Right lobe of liver (tissue), 6 donors: ENCODE data around the gene UCHL3. TPM values are rescaled to one million over a fixed set of nuclear protein-coding genes. Genes with fewer than 3 reads are reported as not detected.

Source experiments
- ATAC-seq, 4 donors: fragments of 200-7000 bp; cut with Tn5 transposase; one replicate each; pipeline ENCODE4 v1.9.1; 2020; ENCODE audit warnings: mild to moderate bottlenecking in 4 of 4, moderate library complexity in 4 of 4
- DNase-seq, 3 donors: peaks; one replicate each; pipeline ENCODE4 v3.0.0-alpha.2; 2020
- H3K27ac ChIP-seq, 3 donors: fragments of 200-600 bp; one replicate each; pipeline ENCODE4 v1.8.0; 2022
- H3K27me3 ChIP-seq, 2 donors: fragments of 200-600 bp; one replicate each; pipeline ENCODE4 v1.8.0; 2022
- H3K36me3 ChIP-seq, 4 donors: fragments of 200-600 bp; sonication (generic) in 1 of 4; one replicate each; pipeline versions ENCODE4 v1.5.1 to v1.8.0; 2017 to 2022; ENCODE audit warnings: control low read depth in 1 of 4
- H3K4me1 ChIP-seq, 4 donors: fragments of 200-600 bp; sonication (generic) in 1 of 4; one replicate each; pipeline versions ENCODE4 v1.5.1 to v1.8.0; 2017 to 2022; ENCODE audit warnings: control low read depth in 1 of 4
- H3K4me3 ChIP-seq, 3 donors: fragments of 200-600 bp; one replicate each; pipeline ENCODE4 v1.8.0; 2022
- H3K9me3 ChIP-seq, 4 donors: fragments of 200-600 bp; sonication (generic) in 1 of 4; one replicate each; pipeline versions ENCODE4 v1.5.1 to v1.8.0; 2017 to 2022; ENCODE audit warnings: control low read depth in 1 of 4
- POLR2A ChIP-seq: fragments of 450-650 bp; IDR thresholded peaks from one replicate; pipeline ENCODE4 v1.6.1; 2017; ENCODE audit warnings: antibody characterized with exemption, mild to moderate bottlenecking
- WGBS: methylation state at CpG from one replicate; pipeline ENCODE4 v1.1.6; 2018; ENCODE audit warnings: low coverage, low lambda C conversion rate; ENCODE audit not compliant: insufficient coverage; ENCODE audit errors: missing lambda C conversion rate; 5-methylcytosine and 5-hydroxymethylcytosine counted together
- intact Hi-C, 2 donors: fragments of 100-400 bp; cut with DNase I; formaldehyde crosslinking; loops; one replicate each; pipeline versions ENCODE4 v1.11.2 to v1.14.1; 2022
- total RNA-seq, 6 experiments: library from RNA; depleted of rRNA in 2 of 6; stranded (reverse); fragments of >200 nt in 2 of 6; fragmentation: NEBNext Ultra II Directional in 3 of 6; extraction: Animal tissue kit (Norgen Biotek cat#: 25700) in 3 of 6; gene quantifications; one replicate each; pipeline versions ENCODE4 v1.1.0 to v1.2.4, GENCODE V29; 2016 to 2023
- TF ChIP-seq, protein P1 (sequence below), 4 donors: fragments of 200-600 bp in 3 of 4; fragments of 450-650 bp in 1 of 4; IDR thresholded peaks; one replicate each; pipeline versions ENCODE4 v1.5.1 to v1.8.0; 2016 to 2022; ENCODE audit warnings: antibody characterized with exemption in 4 of 4, mild to moderate bottlenecking in 2 of 4
- donor health status: DM: no; HTN: yes; CAD: no.
- donor health status: DM: no; HTN: no; CAD: no.
- donor health status: DM: no; HTN: no; CAD: no.
- donor health status: DM: no; HTN: yes; CAD: no.
- donor health status: DM: no; HTN: yes; CAD: no.

UCHL3 gene
- total RNA-seq, 6 experiments from 2014 or later, result 14.8 to 33.9 (median 21.9) TPM

DNA sequence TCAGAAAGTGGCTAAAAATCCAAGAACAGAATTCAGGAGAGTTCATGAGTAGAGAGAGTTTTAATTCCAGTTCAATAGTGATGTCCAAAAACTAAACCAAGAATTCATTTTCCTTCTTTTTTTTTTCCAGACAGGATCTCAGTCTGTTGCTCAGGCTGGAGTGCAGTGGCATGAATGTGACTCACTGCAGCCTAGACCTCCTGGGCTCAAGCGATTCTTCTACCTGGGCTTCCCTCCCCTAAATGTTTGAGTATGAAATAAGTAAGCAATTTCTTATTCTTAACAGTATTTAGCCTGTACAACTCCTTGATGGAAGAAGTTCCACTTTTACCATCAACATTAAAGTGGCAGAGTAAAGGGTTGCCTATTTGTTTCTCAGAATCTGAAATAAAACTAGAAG lies 15.7 kb upstream of the UCHL3 start:
- H3K4me1 ChIP-seq, result peaks cover 0 to 31% (median 8%) of the 10 kb centered on the region in 4 donors
- TF ChIP-seq, protein P1, sequence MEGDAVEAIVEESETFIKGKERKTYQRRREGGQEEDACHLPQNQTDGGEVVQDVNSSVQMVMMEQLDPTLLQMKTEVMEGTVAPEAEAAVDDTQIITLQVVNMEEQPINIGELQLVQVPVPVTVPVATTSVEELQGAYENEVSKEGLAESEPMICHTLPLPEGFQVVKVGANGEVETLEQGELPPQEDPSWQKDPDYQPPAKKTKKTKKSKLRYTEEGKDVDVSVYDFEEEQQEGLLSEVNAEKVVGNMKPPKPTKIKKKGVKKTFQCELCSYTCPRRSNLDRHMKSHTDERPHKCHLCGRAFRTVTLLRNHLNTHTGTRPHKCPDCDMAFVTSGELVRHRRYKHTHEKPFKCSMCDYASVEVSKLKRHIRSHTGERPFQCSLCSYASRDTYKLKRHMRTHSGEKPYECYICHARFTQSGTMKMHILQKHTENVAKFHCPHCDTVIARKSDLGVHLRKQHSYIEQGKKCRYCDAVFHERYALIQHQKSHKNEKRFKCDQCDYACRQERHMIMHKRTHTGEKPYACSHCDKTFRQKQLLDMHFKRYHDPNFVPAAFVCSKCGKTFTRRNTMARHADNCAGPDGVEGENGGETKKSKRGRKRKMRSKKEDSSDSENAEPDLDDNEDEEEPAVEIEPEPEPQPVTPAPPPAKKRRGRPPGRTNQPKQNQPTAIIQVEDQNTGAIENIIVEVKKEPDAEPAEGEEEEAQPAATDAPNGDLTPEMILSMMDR (IDR thresholded peaks at IDR 0.05), result no peak
- no peak for TF ChIP-seq POLR2A
- no peaks in the 10 kb centered on the region for H3K27me3 ChIP-seq
- no peak overlapping the region for H3K27ac ChIP-seq
- ATAC-seq (no peak), DNase-seq (no peak)
- no peaks in the 10 kb centered on the region for H3K36me3 ChIP-seq
- intact Hi-C loops, result no loop called here
- H3K4me3 ChIP-seq, result no peak overlapping the region
- 100% methylated on average over 1 of the region's 1 CpG for WGBS
- H3K9me3 ChIP-seq, result no peaks in the 10 kb centered on the region

DNA sequence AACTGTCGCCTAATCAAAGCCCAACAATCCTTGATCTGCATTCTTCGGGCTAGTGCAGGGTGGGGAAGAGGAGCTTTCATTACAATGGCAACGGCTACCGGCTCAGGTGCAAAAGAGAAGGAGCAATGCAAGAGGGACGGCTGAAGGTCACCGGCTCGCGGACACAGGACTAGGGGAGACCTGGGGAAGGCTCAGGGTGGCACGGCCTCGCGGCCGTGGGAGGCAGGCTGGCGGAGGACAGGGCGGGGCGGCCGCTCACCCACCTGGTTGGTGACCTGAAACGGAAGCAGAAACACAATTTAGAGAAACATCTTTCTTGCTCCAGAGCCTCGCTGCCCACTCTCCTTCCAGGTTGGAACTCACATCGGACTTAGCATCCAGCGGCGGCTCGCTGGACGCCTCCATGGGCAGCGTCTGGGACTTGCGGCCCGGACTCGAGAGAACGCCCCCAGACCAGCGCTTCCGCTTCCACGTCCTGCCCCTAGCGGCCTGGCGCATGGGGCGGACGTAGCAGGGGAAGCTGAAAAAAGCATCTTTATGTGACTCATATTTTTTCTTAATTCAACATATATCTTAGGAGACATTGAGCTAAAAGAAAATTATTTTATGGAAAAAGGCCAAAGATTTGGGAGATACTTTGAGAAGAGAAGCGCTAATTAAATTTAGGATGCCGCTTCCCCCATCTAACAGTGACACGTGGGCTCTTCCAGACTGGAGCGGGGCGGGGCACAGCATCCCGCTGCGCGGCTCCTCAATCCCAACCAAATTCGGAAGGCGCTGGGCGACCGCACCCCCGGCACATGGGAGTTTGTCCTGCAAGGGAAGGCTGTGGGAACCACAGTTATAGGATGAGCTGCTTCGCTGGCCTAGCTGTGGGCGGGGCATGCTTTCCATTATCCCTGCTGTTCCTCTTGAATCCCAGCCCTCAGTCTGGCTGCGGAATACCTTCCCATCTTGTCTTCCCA lies 11.9 kb upstream of the UCHL3 start, which contains the start of gene COMMD6:
TSS of gene COMMD6 (minus strand) at position 441 of the 965 bp plus-strand sequence. CDS start at position 405, 36 bp downstream.
- under 1% methylated on average over 32 of the region's 51 CpGs for WGBS
- Histone ChIP-seq H3K36me3 (no peaks in the 10 kb centered on the region), H3K9me3 (no peaks in the 10 kb centered on the region), H3K4me1 (peaks cover 0 to 8% (median 0%) of the 10 kb centered on the region in 4 donors), H3K27me3 (no peaks in the 10 kb centered on the region), H3K4me3 (peak within 1 kb of the TSS; percentile 79 to 94 (median 88)), H3K27ac (peak within 1 kb of the TSS; percentile 45 to 69 (median 68))
- DNase-seq, result peak; percentile 82 to 84 (median 83)
- intact Hi-C loops, result no loop called here
- TF ChIP-seq, protein P1 (IDR thresholded peaks at IDR 0.05), result peak; percentile 19 to 61 (median 31)
- peak; percentile 74 for TF ChIP-seq POLR2A
- ATAC-seq, result peak; percentile 96 to 98 (median 97)

DNA sequence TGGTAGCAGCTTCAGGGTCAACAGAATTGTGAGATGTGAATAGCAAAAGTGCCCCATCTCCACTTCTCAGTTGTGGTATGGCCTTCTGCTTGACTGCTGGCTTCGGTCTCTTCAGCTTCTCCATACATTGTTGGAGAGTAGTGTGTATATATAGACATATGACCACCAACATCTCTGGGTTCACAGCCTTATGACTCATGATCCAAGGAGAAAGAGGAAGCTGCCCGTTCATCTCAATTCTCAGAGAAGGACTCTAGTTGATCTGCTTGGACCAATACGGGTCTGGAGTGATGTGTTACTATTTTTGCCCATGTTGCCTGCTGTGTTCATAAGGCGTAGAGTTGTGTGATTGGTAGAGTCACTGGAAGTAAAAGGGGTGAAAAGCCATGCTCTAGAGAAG lies 8.3 kb upstream of the UCHL3 start:
- Histone ChIP-seq H3K4me1 (peaks cover 0 to 9% (median 0%) of the 10 kb centered on the region in 4 donors), H3K27me3 (no peaks in the 10 kb centered on the region), H3K4me3 (no peak overlapping the region), H3K36me3 (no peaks in the 10 kb centered on the region), H3K27ac (no peak overlapping the region), H3K9me3 (no peaks in the 10 kb centered on the region)
- 31% methylated on average over 3 of the region's 4 CpGs for WGBS
- intact Hi-C loops, result loop anchor here in 1 of 2 donors (10.0 kb wide), 1 partner anchor 56 kb away; the partner anchor contains the start of gene TBC1D4
- DNase-seq, result no peak
- no peak for ATAC-seq
- no peak for TF ChIP-seq POLR2A
- TF ChIP-seq, protein P1 (IDR thresholded peaks at IDR 0.05), result no peak

DNA sequence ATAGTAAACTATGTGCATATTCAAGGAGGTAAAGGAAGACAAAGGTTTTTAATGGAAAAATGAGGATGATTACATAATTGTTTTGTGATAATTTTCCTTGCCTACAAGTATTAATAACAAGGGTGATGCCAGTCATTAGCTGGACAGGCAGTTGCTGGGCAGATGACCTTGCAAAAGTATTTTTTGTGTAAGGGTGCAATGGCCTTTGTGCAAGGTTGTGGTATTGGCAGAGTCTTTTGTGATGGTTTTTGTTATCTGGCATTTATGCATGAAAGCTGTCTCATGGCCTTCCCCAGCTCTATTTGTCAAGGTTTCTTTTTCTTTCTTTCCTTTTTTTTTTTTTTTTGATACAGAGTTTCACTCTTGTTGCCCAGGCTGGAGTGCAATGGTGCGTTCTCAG lies 7.6 kb upstream of the UCHL3 start:
- WGBS, result 100% methylated on average over 1 of the region's 1 CpG
- no peaks in the 10 kb centered on the region for H3K9me3 ChIP-seq
- DNase-seq, result no peak
- no peak overlapping the region for H3K4me3 ChIP-seq
- H3K27me3 ChIP-seq, result no peaks in the 10 kb centered on the region
- no peak overlapping the region for H3K27ac ChIP-seq
- intact Hi-C loops, result loop anchor here in 1 of 2 donors (10.0 kb wide), 1 partner anchor 57 kb away; the partner anchor contains the start of gene TBC1D4
- no peaks in the 10 kb centered on the region for H3K36me3 ChIP-seq
- peaks cover 0 to 6% (median 0%) of the 10 kb centered on the region in 4 donors for H3K4me1 ChIP-seq
- no peak for TF ChIP-seq POLR2A
- TF ChIP-seq, protein P1 (IDR thresholded peaks at IDR 0.05), result no peak
- ATAC-seq, result no peak
